ENCODE results near the gene TAF6L. TPM values are rescaled to one million over a fixed set of nuclear protein-coding genes. Genes with fewer than 3 reads are reported as not detected.

Gene TAF6L
- total RNA-seq, 1 experiment from 2014 or later, result 37.7 TPM

- Histone ChIP-seq H3K4me2 (ENCODE audit: insufficient read depth, insufficient read length, low read length) (no peak overlapping the region), H2AFZ (ENCODE audit: low read length) (no peak overlapping the region), H2BK120ac (ENCODE audit: low read depth, low read length, poor library complexity, severe bottlenecking) (no peak overlapping the region), H4K8ac (replicated peaks; ENCODE audit: insufficient read length, low read depth, low read length) (no peak overlapping the region), H2BK5ac (ENCODE audit: insufficient read length, low read length) (no peak overlapping the region), H2BK12ac (ENCODE audit: insufficient read length, low read depth, low read length) (no peak overlapping the region), H3K4ac (ENCODE audit: low read depth, low read length) (no peak overlapping the region), H4K91ac (ENCODE audit: insufficient read length, low read depth, low read length) (no peak overlapping the region), H3K56ac (ENCODE audit: insufficient read length, low read depth, low read length) (no peak overlapping the region), H3K18ac (ENCODE audit: insufficient read length, low read depth, low read length) (no peak overlapping the region), H3K27me3 (ENCODE audit: insufficient read depth, low read length) (no peaks in the 10 kb centered on the region), H3K23ac (ENCODE audit: insufficient read length, low read depth, low read length) (no peak overlapping the region), H3K27ac (ENCODE audit: insufficient read length, low read depth, low read length) (no peak overlapping the region), H2BK15ac (ENCODE audit: low read depth, low read length) (no peak overlapping the region), H3K4me1 (ENCODE audit: insufficient read depth, low read length) (no peaks in the 10 kb centered on the region), H2BK20ac (ENCODE audit: low read depth, low read length, poor library complexity, severe bottlenecking) (no peak overlapping the region), H3K14ac (ENCODE audit: insufficient read depth, low read length) (no peak overlapping the region), H4K20me1 (ENCODE audit: control insufficient read depth, insufficient read depth, insufficient read length) (no peaks in the 10 kb centered on the region), H3K79me2 (ENCODE audit: insufficient read depth, low read length) (peaks cover 3% of the 10 kb centered on the region; the same call in 1 of the 2 replicates), H3K9me3 (ENCODE audit: control insufficient read depth, low read depth, low read length) (no peaks in the 10 kb centered on the region), H3K23me2 (ENCODE audit: insufficient read length, low read depth, low read length, poor library complexity, severe bottlenecking) (peaks cover 4% of the 10 kb centered on the region), H2AK5ac (ENCODE audit: insufficient read length, low read length) (no peak overlapping the region), H3K79me1 (ENCODE audit: insufficient read depth, low read depth, low read length, poor library complexity, severe bottlenecking) (no peaks in the 10 kb centered on the region), H3T11ph (ENCODE audit: low read length) (no peak overlapping the region), H4K5ac (ENCODE audit: insufficient read length, low read depth, low read length) (no peak overlapping the region), H3K9ac (ENCODE audit: extremely low read depth, insufficient read length, low read length) (no peak overlapping the region)
- no peaks in the 10 kb centered on the region for H3K27me3 Mint-ChIP-seq (ENCODE audit: low read depth)
- DNase-seq, result no peak
- H3K9me3 Mint-ChIP-seq, result no peaks in the 10 kb centered on the region; a peak in 1 of 5 replicates
- H3K4me3 Mint-ChIP-seq, result no peak overlapping the region
- WGBS (ENCODE audit: extremely low coverage, insufficient read length, low lambda C conversion rate), result no CpG with 5 or more reads among the region's 17 CpGs
- H3K4me1 Mint-ChIP-seq, result peaks cover 4 to 7% of the 10 kb centered on the region in 2 experiments
- TF ChIP-seq, protein P1, sequence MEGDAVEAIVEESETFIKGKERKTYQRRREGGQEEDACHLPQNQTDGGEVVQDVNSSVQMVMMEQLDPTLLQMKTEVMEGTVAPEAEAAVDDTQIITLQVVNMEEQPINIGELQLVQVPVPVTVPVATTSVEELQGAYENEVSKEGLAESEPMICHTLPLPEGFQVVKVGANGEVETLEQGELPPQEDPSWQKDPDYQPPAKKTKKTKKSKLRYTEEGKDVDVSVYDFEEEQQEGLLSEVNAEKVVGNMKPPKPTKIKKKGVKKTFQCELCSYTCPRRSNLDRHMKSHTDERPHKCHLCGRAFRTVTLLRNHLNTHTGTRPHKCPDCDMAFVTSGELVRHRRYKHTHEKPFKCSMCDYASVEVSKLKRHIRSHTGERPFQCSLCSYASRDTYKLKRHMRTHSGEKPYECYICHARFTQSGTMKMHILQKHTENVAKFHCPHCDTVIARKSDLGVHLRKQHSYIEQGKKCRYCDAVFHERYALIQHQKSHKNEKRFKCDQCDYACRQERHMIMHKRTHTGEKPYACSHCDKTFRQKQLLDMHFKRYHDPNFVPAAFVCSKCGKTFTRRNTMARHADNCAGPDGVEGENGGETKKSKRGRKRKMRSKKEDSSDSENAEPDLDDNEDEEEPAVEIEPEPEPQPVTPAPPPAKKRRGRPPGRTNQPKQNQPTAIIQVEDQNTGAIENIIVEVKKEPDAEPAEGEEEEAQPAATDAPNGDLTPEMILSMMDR (conservative IDR thresholded peaks at IDR 0.05), result no peak
- H3K36me3 Mint-ChIP-seq (ENCODE audit: insufficient read depth in 1 of 3, low read depth in 3 of 3), result peaks cover 32 to 58% (median 52%) of the 10 kb centered on the region in 3 experiments
- H3K27ac Mint-ChIP-seq, result peak overlapping the region in 2 of 3 experiments; percentile 39 to 85; a peak in 3 of 7 replicates
These were observed 4.5 kb downstream of the TAF6L start for GRCh38 chr11:62775646-62776045.
